Omental fat pad (tissue), 4 donors: ENCODE measurements around the gene CISTR. TPM values are rescaled to one million over a fixed set of nuclear protein-coding genes. Genes with fewer than 3 reads are reported as not detected.

Experiments
- ATAC-seq: fragments of 150-250 bp; one replicate; pipeline ENCODE4 v1.9.1; 2016; ENCODE audit warnings: mild to moderate bottlenecking, moderate library complexity; ENCODE audit not compliant: low FRiP score
- DNase-seq: peaks from one replicate; pipeline ENCODE4 v3.0.0-alpha.2; 2019; ENCODE audit warnings: low spot score
- CTCF ChIP-seq, 3 donors: fragments of 450-650 bp; IDR thresholded peaks; one replicate each; pipeline ENCODE4 v1.5.1; 2016 to 2017; ENCODE audit warnings: antibody characterized with exemption in 3 of 3, mild to moderate bottlenecking in 3 of 3, moderate library complexity in 2 of 3
- total RNA-seq, 4 donors: library from RNA; depleted of rRNA; stranded (reverse); fragments of >200 nt; gene quantifications; one replicate each; pipeline ENCODE4 v1.1.0, GENCODE V29; 2016

The CISTR gene
- not detected for total RNA-seq

- DNase-seq: no peak
- no peak for TF ChIP-seq CTCF (IDR thresholded peaks at IDR 0.05)
- ATAC-seq: peak; percentile 49
Observed at GRCh38 chr12:53751336-53752191, at the start of gene CISTR. Gene CISTR (minus strand): TSS chr12:53751979.

- no peak for TF ChIP-seq CTCF (IDR thresholded peaks at IDR 0.05)
- DNase-seq (no peak), ATAC-seq (no peak)
Observed at GRCh38 chr12:53798575-53798974, 46.8 kb upstream of the CISTR start.

DNA sequence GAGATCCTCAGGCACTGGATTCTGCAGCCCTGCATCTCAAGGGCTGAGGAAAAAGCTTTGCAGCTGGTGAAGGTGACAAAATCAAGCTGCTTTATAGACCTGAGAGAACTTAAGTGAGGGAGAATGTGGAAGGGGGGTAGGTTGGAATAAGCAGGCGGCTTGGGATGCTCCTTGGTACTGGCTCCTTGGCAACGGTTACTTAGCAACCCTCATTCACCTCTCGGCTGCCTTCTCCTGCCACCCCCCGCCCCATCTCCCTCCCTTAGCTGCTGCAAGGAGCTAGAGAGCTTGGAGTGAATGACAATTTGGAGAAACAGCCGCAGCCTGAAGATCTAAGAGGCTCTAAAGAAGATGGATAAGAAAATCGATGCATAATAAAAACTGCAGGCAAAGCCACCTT lies 44.1 kb upstream of the CISTR start:
- DNase-seq (no peak), ATAC-seq (no peak)
- no peak for TF ChIP-seq CTCF (IDR thresholded peaks at IDR 0.05)

- TF ChIP-seq CTCF (IDR thresholded peaks at IDR 0.05): no peak
- no peak for ATAC-seq
Observed at GRCh38 chr12:53793221-53793620, 41.4 kb upstream of the CISTR start.

GRCh38 chr12:53791735-53792326 lies 40.1 kb upstream of the CISTR start:
- TF ChIP-seq CTCF (IDR thresholded peaks at IDR 0.05): no peak
- DNase-seq (no peak), ATAC-seq (no peak)

More at GRCh38 chr12:53793221-53793620, 41.4 kb upstream of the CISTR start:
- DNase-seq: no peak

DNA sequence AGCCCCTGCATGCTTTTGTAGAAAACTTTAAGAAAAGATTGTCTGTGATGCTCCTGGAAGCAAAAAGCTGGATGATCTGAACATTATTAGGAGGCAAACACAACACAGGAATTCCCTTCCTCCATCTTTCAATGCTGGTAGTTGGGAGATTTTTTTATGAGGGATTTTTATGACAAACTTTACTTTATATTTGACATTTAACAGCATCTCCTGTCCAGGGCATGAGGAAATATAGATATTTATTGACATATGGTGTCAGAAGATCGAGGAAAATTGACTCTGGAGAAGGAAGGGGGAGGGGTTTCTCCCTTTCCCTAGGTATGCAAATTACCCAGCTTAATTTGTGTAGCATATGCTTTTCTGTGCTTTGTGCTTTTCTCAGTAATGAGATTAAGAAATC lies 37.8 kb upstream of the CISTR start:
- no peak for TF ChIP-seq CTCF (IDR thresholded peaks at IDR 0.05)
- DNase-seq: no peak
- no peak for ATAC-seq

DNA sequence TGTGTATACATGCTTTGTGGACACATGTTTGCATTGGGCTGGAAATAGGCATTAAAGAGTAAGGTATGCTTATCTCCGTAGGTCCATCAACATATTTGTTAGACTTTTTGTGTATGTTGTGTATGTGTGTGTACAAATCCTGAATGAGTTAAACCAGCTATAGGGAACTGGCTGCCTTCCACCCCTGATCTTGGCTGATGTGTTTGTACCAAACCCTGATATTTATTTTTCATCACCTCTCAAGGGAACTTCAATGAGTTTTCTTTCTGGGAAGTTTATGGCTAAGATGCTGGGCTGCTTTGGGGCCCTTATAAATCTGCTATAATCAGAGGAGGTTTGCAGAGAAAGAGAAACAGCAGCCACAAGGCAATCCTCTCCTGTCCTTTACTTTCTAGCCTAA lies 37.1 kb upstream of the CISTR start:
- DNase-seq: no peak
- no peak for TF ChIP-seq CTCF (IDR thresholded peaks at IDR 0.05)
- ATAC-seq: no peak
